Measurements from ENCODE around the gene TPI1. TPM values are rescaled to one million over a fixed set of nuclear protein-coding genes. Genes with fewer than 3 reads are reported as not detected.

The TPI1 gene
- total RNA-seq, 4 donors from 2014 or later = 265 to 558 (median 432) TPM

GRCh38 chr12:6824901-6825381 lies 42.4 kb upstream of the TPI1 start:
- DNase-seq (ENCODE audit: low spot score in 2 of 2) = no peak
- WGBS, 2 donors = 40 to 48% methylated on average over 12 of the region's 12 CpGs
- no peak for TF ChIP-seq POLR2A (IDR thresholded peaks at IDR 0.05)
- TF ChIP-seq, protein P1, sequence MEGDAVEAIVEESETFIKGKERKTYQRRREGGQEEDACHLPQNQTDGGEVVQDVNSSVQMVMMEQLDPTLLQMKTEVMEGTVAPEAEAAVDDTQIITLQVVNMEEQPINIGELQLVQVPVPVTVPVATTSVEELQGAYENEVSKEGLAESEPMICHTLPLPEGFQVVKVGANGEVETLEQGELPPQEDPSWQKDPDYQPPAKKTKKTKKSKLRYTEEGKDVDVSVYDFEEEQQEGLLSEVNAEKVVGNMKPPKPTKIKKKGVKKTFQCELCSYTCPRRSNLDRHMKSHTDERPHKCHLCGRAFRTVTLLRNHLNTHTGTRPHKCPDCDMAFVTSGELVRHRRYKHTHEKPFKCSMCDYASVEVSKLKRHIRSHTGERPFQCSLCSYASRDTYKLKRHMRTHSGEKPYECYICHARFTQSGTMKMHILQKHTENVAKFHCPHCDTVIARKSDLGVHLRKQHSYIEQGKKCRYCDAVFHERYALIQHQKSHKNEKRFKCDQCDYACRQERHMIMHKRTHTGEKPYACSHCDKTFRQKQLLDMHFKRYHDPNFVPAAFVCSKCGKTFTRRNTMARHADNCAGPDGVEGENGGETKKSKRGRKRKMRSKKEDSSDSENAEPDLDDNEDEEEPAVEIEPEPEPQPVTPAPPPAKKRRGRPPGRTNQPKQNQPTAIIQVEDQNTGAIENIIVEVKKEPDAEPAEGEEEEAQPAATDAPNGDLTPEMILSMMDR (IDR thresholded peaks at IDR 0.05) = no peak
- no peak overlapping the region for H3K4me3 ChIP-seq (ENCODE audit: low read depth, poor library complexity, severe bottlenecking)
- intact Hi-C loops (cut with DNase I; ENCODE audit: low total_unique reads) = loop anchor here (5.0 kb wide), 1 partner anchor 208 kb away; no protein-coding TSS in a partner anchor

DNA sequence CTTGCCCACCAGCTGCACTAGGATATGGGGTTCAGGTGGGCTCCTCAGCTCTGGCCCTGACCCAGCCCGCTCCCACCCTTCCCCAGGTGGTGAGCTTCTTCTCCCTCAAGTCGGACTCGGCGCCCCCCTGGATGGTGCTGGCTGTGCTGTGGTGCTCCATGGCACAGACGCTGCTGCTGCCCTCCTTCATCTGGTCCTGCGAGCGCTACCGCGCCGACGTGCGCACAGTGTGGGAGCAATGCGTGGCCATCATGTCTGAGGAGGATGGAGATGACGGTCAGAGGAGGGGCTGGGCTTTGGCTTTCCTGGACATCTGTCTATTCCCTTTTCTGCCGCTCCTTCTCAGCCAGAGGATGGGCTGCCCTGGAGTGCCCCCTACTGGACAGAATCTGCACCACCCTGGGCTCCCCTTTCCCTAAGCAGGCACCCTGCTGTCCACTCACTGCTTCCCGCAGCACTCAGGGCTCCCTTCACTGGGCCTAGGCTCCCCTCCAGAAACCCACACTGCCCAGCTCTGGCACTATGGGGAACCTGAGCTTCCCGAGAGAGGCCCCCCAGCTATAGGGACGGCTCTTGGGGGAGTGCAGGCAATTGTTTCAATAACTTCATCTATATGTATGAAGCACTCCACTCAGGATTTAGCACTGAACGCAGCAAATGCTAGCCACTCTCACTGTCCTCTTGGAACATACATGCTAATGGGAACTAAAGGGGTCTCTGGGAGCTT lies 41.8 kb upstream of the TPI1 start:
- no peak overlapping the region for H3K4me3 ChIP-seq (ENCODE audit: low read depth, poor library complexity, severe bottlenecking)
- TF ChIP-seq, protein P1 (IDR thresholded peaks at IDR 0.05) = peak in 1 of 3 donors; percentile 75
- TF ChIP-seq POLR2A (IDR thresholded peaks at IDR 0.05) = no peak
- DNase-seq (ENCODE audit: low spot score in 2 of 2) = peak; percentile 80 to 97
- WGBS, 2 donors = 5 to 7% methylated on average over 19 of the region's 19 CpGs
- intact Hi-C loops (cut with DNase I; ENCODE audit: low total_unique reads) = loop anchor here (5.0 kb wide), 1 partner anchor 208 kb away; no protein-coding TSS in a partner anchor

GRCh38 chr12:6826125-6826733 lies 41.1 kb upstream of the TPI1 start:
- peak in 1 of 2 donors; percentile 81 for DNase-seq (ENCODE audit: low spot score in 2 of 2)
- TF ChIP-seq POLR2A (IDR thresholded peaks at IDR 0.05) = no peak
- TF ChIP-seq, protein P1 (IDR thresholded peaks at IDR 0.05) = no peak
- no peak overlapping the region for H3K4me3 ChIP-seq (ENCODE audit: low read depth, poor library complexity, severe bottlenecking)
- 73 to 81% methylated on average over 17 of the region's 17 CpGs for WGBS, 2 donors
- intact Hi-C loops (cut with DNase I; ENCODE audit: low total_unique reads) = loop anchor here (5.0 kb wide), 1 partner anchor 209 kb away; no protein-coding TSS in a partner anchor

GRCh38 chr12:6826734-6827436 lies 40.4 kb upstream of the TPI1 start:
- DNase-seq (ENCODE audit: low spot score in 2 of 2) = peak in 1 of 2 donors; percentile 85
- TF ChIP-seq, protein P1 (IDR thresholded peaks at IDR 0.05) = no peak
- no peak for TF ChIP-seq POLR2A (IDR thresholded peaks at IDR 0.05)
- 71 to 72% methylated on average over 22 of the region's 22 CpGs for WGBS, 2 donors
- intact Hi-C loops (cut with DNase I; ENCODE audit: low total_unique reads) = loop anchor here (5.0 kb wide), 1 partner anchor 210 kb away; no protein-coding TSS in a partner anchor
- H3K4me3 ChIP-seq (ENCODE audit: low read depth, poor library complexity, severe bottlenecking) = no peak overlapping the region

DNA sequence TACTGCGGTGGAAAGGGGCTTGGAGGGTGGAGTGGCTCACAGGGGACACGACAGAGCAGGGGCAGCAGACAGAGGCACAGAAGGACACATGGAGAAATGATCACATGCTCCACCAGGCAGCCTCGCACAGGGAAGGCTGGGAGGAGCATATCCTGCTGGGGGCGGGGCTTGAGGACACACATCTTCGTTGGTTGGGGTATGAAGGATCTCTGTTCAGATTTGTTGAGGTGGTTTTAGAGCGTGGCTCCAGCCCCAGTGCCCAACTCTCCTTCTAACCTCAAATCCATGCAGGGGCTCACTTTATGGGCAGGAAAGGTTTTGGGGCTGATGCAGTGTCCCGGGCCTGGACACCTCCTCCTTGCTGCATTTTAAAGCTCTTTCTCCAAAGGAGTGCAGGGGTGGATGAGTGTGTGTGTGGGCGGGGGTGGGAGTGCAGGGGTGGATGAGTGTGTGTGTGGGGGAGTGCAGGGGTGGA lies 39.9 kb upstream of the TPI1 start:
- TF ChIP-seq, protein P1 (IDR thresholded peaks at IDR 0.05) = no peak
- no peak for TF ChIP-seq POLR2A (IDR thresholded peaks at IDR 0.05)
- DNase-seq (ENCODE audit: low spot score in 2 of 2) = peak; percentile 86 to 97
- WGBS, 2 donors = 4 to 5% methylated on average over 7 to 8 of the region's 8 CpGs
- intact Hi-C loops (cut with DNase I; ENCODE audit: low total_unique reads) = loop anchor here (5.0 kb wide), 1 partner anchor 210 kb away; no protein-coding TSS in a partner anchor
- H3K4me3 ChIP-seq (ENCODE audit: low read depth, poor library complexity, severe bottlenecking) = no peak overlapping the region

Measured in lower leg skin (tissue), 4 donors.